ENCODE results near the gene BEND6.

Gene BEND6

DNA sequence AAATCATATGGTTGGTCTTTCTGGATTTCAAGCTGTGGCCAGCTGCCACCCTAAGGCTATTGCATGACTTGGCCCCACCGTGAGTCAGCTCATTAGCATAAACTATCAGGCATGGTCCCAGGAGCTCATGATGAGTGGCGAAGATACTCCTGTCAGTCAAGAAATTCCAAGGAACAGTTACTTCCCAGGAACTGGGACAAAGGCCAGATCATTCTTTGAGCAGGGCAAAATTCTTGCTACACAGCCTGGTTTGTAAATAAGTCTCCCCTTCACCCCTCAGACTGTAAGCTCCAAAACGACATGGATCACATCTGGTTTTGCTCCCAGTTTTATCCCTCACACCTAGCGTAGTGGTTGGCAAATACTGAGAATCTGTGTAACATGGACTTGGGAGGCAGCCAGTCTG is 58.6 kb downstream of the BEND6 start:
- DNase-seq (ENCODE audit: low read depth): peak; percentile 81
- Histone ChIP-seq H3K9me3 (ENCODE audit: control insufficient read depth, low read length) (no peaks in the 10 kb centered on the region), H3K9ac (ENCODE audit: low read length) (no peak overlapping the region), H3K4me3 (ENCODE audit: low read length) (no peak overlapping the region), H3K36me3 (ENCODE audit: control insufficient read depth, insufficient read depth, low read length, severe bottlenecking) (no peaks in the 10 kb centered on the region), H3K4me1 (ENCODE audit: control insufficient read depth, insufficient read depth, low read length) (peaks cover 20% of the 10 kb centered on the region), H3K27me3 (replicated peaks; ENCODE audit: control insufficient read depth, insufficient read depth, low read length) (no peaks in the 10 kb centered on the region)

DNA sequence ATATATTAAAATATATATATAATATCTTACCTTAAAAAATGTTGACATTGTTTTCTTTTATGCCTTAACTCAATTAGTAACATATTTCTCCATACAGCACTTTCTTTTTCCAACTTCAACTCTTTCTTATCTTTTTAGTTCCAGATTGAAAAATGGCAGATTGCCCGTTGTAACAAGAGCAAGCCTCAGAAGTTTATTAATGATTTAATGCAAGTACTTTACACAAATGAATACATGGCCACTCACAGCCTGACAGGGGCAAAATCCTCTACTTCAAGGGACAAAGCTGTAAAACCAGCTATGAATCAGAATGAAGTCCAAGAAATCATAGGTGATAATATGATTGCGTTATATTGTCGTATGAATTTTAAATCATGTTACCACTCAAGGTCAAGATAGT is 62.2 kb downstream of the BEND6 start:
- Histone ChIP-seq H3K9me3 (ENCODE audit: control insufficient read depth, low read length) (no peaks in the 10 kb centered on the region), H3K4me1 (ENCODE audit: control insufficient read depth, insufficient read depth, low read length) (peaks cover 21% of the 10 kb centered on the region), H3K4me3 (ENCODE audit: low read length) (no peak overlapping the region), H3K27me3 (replicated peaks; ENCODE audit: control insufficient read depth, insufficient read depth, low read length) (no peaks in the 10 kb centered on the region), H3K9ac (ENCODE audit: low read length) (no peak overlapping the region), H3K36me3 (ENCODE audit: control insufficient read depth, insufficient read depth, low read length, severe bottlenecking) (no peaks in the 10 kb centered on the region)
- DNase-seq (ENCODE audit: low read depth): no peak

DNA sequence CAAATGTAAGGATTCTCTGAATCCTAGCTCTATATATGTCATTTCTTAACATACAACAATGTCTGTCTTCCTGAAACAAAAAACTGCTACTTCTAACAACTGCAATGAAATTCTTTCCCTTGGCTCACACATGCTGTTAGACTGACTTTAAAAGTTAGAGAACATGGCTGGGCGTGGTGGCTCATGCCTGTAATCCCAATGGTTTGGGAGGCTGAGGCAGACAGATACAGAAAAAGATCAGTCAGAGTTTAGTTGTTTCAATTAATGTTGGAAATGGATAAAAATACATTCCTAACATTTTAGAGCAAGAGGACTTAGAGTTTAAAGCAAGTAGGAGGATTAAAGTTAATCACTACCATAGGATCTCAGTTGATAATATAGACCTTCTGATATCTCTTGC is 62.9 kb downstream of the BEND6 start:
- Histone ChIP-seq H3K27me3 (replicated peaks; ENCODE audit: control insufficient read depth, insufficient read depth, low read length) (no peaks in the 10 kb centered on the region), H3K4me3 (ENCODE audit: low read length) (no peak overlapping the region)
- peak; percentile 29 for DNase-seq (ENCODE audit: low read depth)

GRCh38 chr6:57019434-57019833 is 64.5 kb downstream of the BEND6 start:
- no peak overlapping the region for H3K9ac ChIP-seq (ENCODE audit: low read length)
- H3K36me3 ChIP-seq (ENCODE audit: control insufficient read depth, insufficient read depth, low read length, severe bottlenecking): no peaks in the 10 kb centered on the region
- peaks cover 6% of the 10 kb centered on the region for H3K9me3 ChIP-seq (ENCODE audit: control insufficient read depth, low read length)
- no peak for DNase-seq (ENCODE audit: low read depth)
- no peaks in the 10 kb centered on the region for H3K27me3 ChIP-seq (replicated peaks; ENCODE audit: control insufficient read depth, insufficient read depth, low read length)
- no peak overlapping the region for H3K4me3 ChIP-seq (ENCODE audit: low read length)
- peaks cover 8% of the 10 kb centered on the region for H3K4me1 ChIP-seq (ENCODE audit: control insufficient read depth, insufficient read depth, low read length)

More for the DNA sequence above, 62.9 kb downstream of the BEND6 start:
- Histone ChIP-seq H3K9ac (ENCODE audit: low read length) (no peak overlapping the region), H3K4me1 (ENCODE audit: control insufficient read depth, insufficient read depth, low read length) (peaks cover 20% of the 10 kb centered on the region), H3K36me3 (ENCODE audit: control insufficient read depth, insufficient read depth, low read length, severe bottlenecking) (no peaks in the 10 kb centered on the region), H3K9me3 (ENCODE audit: control insufficient read depth, low read length) (no peaks in the 10 kb centered on the region)

GRCh38 chr6:57021086-57021720 is 66.3 kb downstream of the BEND6 start:
- H3K4me1 ChIP-seq (ENCODE audit: control insufficient read depth, insufficient read depth, low read length): peaks cover 8% of the 10 kb centered on the region
- no peaks in the 10 kb centered on the region for H3K27me3 ChIP-seq (replicated peaks; ENCODE audit: control insufficient read depth, insufficient read depth, low read length)
- peak overlapping the region; percentile 29 for H3K9ac ChIP-seq (ENCODE audit: low read length)
- H3K36me3 ChIP-seq (ENCODE audit: control insufficient read depth, insufficient read depth, low read length, severe bottlenecking): no peaks in the 10 kb centered on the region
- no peak overlapping the region for H3K4me3 ChIP-seq (ENCODE audit: low read length)
- peak; percentile 87 for DNase-seq (ENCODE audit: low read depth)
- H3K9me3 ChIP-seq (ENCODE audit: control insufficient read depth, low read length): peaks cover 16% of the 10 kb centered on the region

DNA sequence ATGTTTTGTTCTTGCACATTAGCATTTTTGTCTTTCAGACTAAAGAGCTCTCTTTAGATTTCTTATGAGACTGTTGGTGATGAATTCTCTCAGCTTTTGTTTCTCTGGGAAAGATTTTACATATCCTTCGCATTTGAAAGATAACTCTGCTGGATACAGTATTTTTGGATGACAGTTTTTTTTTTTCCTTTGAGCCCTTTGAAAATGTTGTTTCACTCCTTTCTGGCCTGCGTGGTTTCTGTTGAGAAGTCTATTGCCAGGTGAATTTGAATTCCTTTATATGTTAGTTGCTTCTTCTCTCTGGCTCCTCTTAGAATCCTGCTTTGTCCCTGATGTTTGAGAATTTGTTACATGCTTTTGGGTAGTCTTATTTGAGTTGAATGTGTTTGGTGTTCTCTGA is 69.4 kb downstream of the BEND6 start:
- DNase-seq (ENCODE audit: low read depth): no peak
- no peaks in the 10 kb centered on the region for H3K4me1 ChIP-seq (ENCODE audit: control insufficient read depth, insufficient read depth, low read length)
- no peaks in the 10 kb centered on the region for H3K27me3 ChIP-seq (replicated peaks; ENCODE audit: control insufficient read depth, insufficient read depth, low read length)
- H3K9ac ChIP-seq (ENCODE audit: low read length): no peak overlapping the region
- peak overlapping the region; percentile 31 for H3K4me3 ChIP-seq (ENCODE audit: low read length)
- H3K36me3 ChIP-seq (ENCODE audit: control insufficient read depth, insufficient read depth, low read length, severe bottlenecking): no peaks in the 10 kb centered on the region
- H3K9me3 ChIP-seq (ENCODE audit: control insufficient read depth, low read length): peaks cover 16% of the 10 kb centered on the region

DNA sequence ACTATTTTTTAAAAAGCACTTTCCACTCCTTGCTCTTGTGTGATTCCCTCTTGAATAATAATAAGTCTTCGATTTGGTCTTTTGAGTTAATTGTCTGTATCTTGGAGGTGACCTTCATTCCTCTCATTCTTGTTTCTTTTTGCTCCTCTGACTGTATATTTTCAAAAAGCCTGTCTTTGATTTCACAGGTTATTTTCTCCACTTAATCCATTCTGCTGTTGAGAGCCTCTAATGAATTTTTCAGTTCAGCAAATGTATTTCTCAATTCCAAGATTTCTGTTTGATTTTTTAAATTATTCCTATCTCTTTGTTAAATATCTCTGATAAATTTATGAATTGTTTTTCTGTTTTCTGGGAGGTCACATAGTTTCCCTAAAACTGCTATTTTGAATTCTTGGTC is 69.9 kb downstream of the BEND6 start:
- Histone ChIP-seq H3K27me3 (replicated peaks; ENCODE audit: control insufficient read depth, insufficient read depth, low read length) (no peaks in the 10 kb centered on the region), H3K4me1 (ENCODE audit: control insufficient read depth, insufficient read depth, low read length) (no peaks in the 10 kb centered on the region), H3K9me3 (ENCODE audit: control insufficient read depth, low read length) (peaks cover 16% of the 10 kb centered on the region), H3K4me3 (ENCODE audit: low read length) (peak overlapping the region; percentile 31), H3K36me3 (ENCODE audit: control insufficient read depth, insufficient read depth, low read length, severe bottlenecking) (no peaks in the 10 kb centered on the region), H3K9ac (ENCODE audit: low read length) (no peak overlapping the region)
- no peak for DNase-seq (ENCODE audit: low read depth)

- Histone ChIP-seq H3K4me1 (ENCODE audit: control insufficient read depth, insufficient read depth, low read length) (no peaks in the 10 kb centered on the region), H3K4me3 (ENCODE audit: low read length) (no peak overlapping the region), H3K9me3 (ENCODE audit: control insufficient read depth, low read length) (peaks cover 16% of the 10 kb centered on the region), H3K9ac (ENCODE audit: low read length) (no peak overlapping the region), H3K36me3 (ENCODE audit: control insufficient read depth, insufficient read depth, low read length, severe bottlenecking) (no peaks in the 10 kb centered on the region), H3K27me3 (replicated peaks; ENCODE audit: control insufficient read depth, insufficient read depth, low read length) (no peaks in the 10 kb centered on the region)
- no peak for DNase-seq (ENCODE audit: low read depth)
These were observed 71.1 kb downstream of the BEND6 start for GRCh38 chr6:57026001-57026400.

DNA sequence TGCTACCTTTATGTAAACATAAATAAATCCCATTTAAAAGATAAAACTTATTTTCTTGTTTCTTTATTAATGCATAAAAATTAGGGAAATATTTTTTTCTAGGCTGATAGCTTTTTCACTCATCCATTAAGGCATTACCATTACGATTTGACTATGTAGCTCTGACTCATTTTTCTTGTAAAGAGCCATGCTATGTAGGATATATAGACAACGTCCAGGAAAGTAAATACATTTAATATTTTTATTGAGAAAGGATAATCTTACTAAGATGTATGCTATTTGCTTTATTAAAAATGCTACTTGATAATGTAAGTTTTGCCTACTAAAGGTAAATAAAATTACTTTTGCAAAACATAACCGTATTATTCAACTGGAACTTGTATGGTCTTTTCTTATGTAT is 72.4 kb downstream of the BEND6 start:
- H3K36me3 ChIP-seq (ENCODE audit: control insufficient read depth, insufficient read depth, low read length, severe bottlenecking): no peaks in the 10 kb centered on the region
- H3K9ac ChIP-seq (ENCODE audit: low read length): no peak overlapping the region
- H3K4me1 ChIP-seq (ENCODE audit: control insufficient read depth, insufficient read depth, low read length): no peaks in the 10 kb centered on the region
- H3K9me3 ChIP-seq (ENCODE audit: control insufficient read depth, low read length): peaks cover 16% of the 10 kb centered on the region
- H3K4me3 ChIP-seq (ENCODE audit: low read length): no peak overlapping the region
- H3K27me3 ChIP-seq (replicated peaks; ENCODE audit: control insufficient read depth, insufficient read depth, low read length): no peaks in the 10 kb centered on the region
- no peak for DNase-seq (ENCODE audit: low read depth)

- H3K4me1 ChIP-seq (ENCODE audit: control insufficient read depth, insufficient read depth, low read length): no peaks in the 10 kb centered on the region
- H3K27me3 ChIP-seq (replicated peaks; ENCODE audit: control insufficient read depth, insufficient read depth, low read length): no peaks in the 10 kb centered on the region
- no peak overlapping the region for H3K4me3 ChIP-seq (ENCODE audit: low read length)
- H3K36me3 ChIP-seq (ENCODE audit: control insufficient read depth, insufficient read depth, low read length, severe bottlenecking): no peaks in the 10 kb centered on the region
- H3K9me3 ChIP-seq (ENCODE audit: control insufficient read depth, low read length): peaks cover 13% of the 10 kb centered on the region
- DNase-seq (ENCODE audit: low read depth): no peak
- H3K9ac ChIP-seq (ENCODE audit: low read length): no peak overlapping the region
These were observed 74.3 kb downstream of the BEND6 start for GRCh38 chr6:57029213-57029612.

- no peak overlapping the region for H3K9ac ChIP-seq (ENCODE audit: low read length)
- no peaks in the 10 kb centered on the region for H3K4me1 ChIP-seq (ENCODE audit: control insufficient read depth, insufficient read depth, low read length)
- H3K36me3 ChIP-seq (ENCODE audit: control insufficient read depth, insufficient read depth, low read length, severe bottlenecking): no peaks in the 10 kb centered on the region
- no peak overlapping the region for H3K4me3 ChIP-seq (ENCODE audit: low read length)
- no peak for DNase-seq (ENCODE audit: low read depth)
- H3K27me3 ChIP-seq (replicated peaks; ENCODE audit: control insufficient read depth, insufficient read depth, low read length): no peaks in the 10 kb centered on the region
- H3K9me3 ChIP-seq (ENCODE audit: control insufficient read depth, low read length): no peaks in the 10 kb centered on the region
These were observed 78.3 kb downstream of the BEND6 start for GRCh38 chr6:57033228-57033627.

- no peaks in the 10 kb centered on the region for H3K36me3 ChIP-seq (ENCODE audit: control insufficient read depth, insufficient read depth, low read length, severe bottlenecking)
- H3K4me1 ChIP-seq (ENCODE audit: control insufficient read depth, insufficient read depth, low read length): no peaks in the 10 kb centered on the region
- H3K9me3 ChIP-seq (ENCODE audit: control insufficient read depth, low read length): no peaks in the 10 kb centered on the region
- H3K27me3 ChIP-seq (replicated peaks; ENCODE audit: control insufficient read depth, insufficient read depth, low read length): no peaks in the 10 kb centered on the region
- no peak overlapping the region for H3K9ac ChIP-seq (ENCODE audit: low read length)
- DNase-seq (ENCODE audit: low read depth): no peak
- no peak overlapping the region for H3K4me3 ChIP-seq (ENCODE audit: low read length)
These were observed 80.6 kb downstream of the BEND6 start for GRCh38 chr6:57035549-57035948.
